GM19372 (cell line): ENCODE measurements around the gene EFR3B.

Experiments used
- ATAC-seq: cut with Tn5 transposase; IDR thresholded peaks from one replicate; pipeline ENCODE4 v1.9.1; 2021; ENCODE audit warnings: mild to moderate bottlenecking, low read depth, moderate library complexity; ENCODE audit not compliant: unreplicated experiment

EFR3B gene

GRCh38 chr2:25068217-25068616 is 26.3 kb downstream of the EFR3B start:
- ATAC-seq, result no peak

- ATAC-seq, result no peak
Observed at GRCh38 chr2:25071966-25072365, 30.1 kb downstream of the EFR3B start.

- no peak for ATAC-seq
Observed at GRCh38 chr2:25072606-25073005, 30.7 kb downstream of the EFR3B start.

GRCh38 chr2:25073025-25073424 is 31.1 kb downstream of the EFR3B start:
- no peak for ATAC-seq

GRCh38 chr2:25073914-25074313 is 32.0 kb downstream of the EFR3B start:
- ATAC-seq, result no peak

GRCh38 chr2:25074826-25075225 is 33.0 kb downstream of the EFR3B start:
- no peak for ATAC-seq

- no peak for ATAC-seq
Observed at GRCh38 chr2:25076749-25077148, 34.9 kb downstream of the EFR3B start.

GRCh38 chr2:25077789-25078169 is 35.9 kb downstream of the EFR3B start:
- no peak for ATAC-seq

GRCh38 chr2:25078170-25079049 is 36.5 kb downstream of the EFR3B start:
- no peak for ATAC-seq

- ATAC-seq, result no peak
Observed at GRCh38 chr2:25079050-25079635, 37.3 kb downstream of the EFR3B start.

- ATAC-seq, result no peak
Observed at GRCh38 chr2:25081237-25081790, 39.4 kb downstream of the EFR3B start.

GRCh38 chr2:25082002-25082622 is 40.2 kb downstream of the EFR3B start:
- ATAC-seq, result no peak

- ATAC-seq, result no peak
Observed at GRCh38 chr2:25085761-25086560, 44.1 kb downstream of the EFR3B start.

GRCh38 chr2:25088817-25089516 is 47.1 kb downstream of the EFR3B start:
- no peak for ATAC-seq

- ATAC-seq, result no peak
Observed at GRCh38 chr2:25089605-25090315, 47.9 kb downstream of the EFR3B start.

GRCh38 chr2:25090801-25091200 is 48.9 kb downstream of the EFR3B start:
- ATAC-seq, result no peak

GRCh38 chr2:25091265-25091664 is 49.4 kb downstream of the EFR3B start:
- ATAC-seq, result no peak

- ATAC-seq, result no peak
Observed at GRCh38 chr2:25098056-25098455, 56.2 kb downstream of the EFR3B start.
